ENCODE results near the gene MEGF8.

The MEGF8 gene

DNA sequence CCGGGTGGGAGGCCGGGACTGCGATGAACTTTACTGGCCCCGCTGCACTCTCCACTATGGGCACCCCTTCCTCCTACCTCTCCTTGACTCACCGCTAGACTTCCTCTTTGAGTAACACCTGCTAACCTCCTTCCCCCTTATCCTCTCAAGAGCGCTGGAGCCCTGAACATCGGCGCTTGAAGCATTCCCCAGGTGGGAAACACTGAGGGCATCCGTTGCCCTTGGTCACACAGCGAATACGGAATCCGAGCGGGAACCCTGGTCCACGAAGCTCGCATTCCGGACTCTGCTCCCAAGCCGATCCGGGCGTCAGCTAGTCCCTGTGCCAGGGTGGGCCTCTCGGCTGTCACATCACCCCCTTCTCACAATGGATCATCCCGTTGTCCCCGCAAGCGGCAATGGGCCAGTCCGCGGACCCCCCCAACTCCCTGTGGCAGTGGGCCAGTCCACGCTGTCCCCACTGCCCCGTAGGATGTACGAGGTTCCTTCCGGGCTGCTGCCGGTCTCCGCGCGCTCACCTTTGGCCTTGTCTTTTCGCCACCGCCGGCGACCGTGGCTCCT, 97.5 kb downstream of the MEGF8 start:
- no peak for DNase-seq

DNA sequence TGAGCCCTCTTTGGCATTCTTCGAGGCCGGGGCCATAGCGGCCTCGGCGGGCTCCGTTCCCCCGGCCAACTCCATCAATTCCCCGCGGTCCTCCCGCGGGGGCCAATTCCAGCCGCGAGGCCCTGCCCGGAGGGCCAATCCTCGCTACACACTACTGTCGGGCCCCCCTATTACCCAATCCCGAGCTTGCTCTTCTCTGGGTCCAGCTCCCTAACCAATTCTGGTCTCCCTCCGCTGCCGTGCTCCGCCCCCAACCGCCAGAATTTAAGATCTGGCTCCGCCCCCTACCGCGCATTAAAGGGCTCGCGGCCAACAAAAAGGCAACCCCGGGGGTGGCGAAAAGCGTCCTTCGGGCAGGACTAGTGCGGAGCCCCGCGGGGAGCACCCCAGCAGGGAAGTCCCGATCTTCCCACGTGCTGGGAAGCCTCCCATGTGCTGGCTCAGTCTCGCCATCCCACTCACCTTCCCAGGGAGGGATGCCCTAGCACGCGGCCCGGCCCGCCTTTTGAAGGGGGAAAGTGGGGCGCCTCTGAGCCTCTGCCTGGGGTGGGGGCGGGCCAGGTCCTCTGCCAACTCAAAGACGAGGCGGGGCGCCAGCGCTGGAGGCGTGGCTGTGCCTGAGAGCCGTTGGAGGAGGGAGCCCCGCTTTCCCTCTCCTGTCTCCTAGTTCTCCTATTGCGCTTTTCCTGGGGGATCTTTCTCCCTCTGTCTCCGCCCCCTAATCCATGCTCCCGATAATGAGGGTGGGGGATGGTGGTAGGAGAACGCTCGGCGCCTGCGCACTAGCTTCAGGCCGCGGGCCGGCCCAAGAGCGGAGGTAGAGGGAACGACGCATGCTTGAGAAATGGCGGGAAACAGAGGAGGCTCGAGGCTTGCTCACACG, 98.3 kb downstream of the MEGF8 start:
- DNase-seq: peak; percentile 70

DNA sequence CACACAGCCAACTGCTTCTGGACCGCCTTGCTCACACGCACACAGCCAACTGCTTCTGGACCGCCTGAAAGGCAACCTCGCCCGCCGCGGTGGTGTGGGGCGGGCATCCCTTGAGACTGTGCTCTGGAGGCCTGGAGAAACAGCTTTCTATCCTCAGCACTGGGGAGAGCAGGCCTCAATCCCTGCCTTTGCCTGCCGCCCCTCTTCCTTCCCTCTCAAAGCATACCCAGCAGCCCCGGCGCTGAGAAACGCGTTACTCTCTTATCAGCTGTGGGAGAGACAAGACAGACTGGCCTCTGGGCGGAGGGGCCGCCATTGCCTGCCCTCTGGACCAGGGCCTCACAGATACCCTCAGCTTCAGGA, 98.9 kb downstream of the MEGF8 start:
- DNase-seq: no peak

DNA sequence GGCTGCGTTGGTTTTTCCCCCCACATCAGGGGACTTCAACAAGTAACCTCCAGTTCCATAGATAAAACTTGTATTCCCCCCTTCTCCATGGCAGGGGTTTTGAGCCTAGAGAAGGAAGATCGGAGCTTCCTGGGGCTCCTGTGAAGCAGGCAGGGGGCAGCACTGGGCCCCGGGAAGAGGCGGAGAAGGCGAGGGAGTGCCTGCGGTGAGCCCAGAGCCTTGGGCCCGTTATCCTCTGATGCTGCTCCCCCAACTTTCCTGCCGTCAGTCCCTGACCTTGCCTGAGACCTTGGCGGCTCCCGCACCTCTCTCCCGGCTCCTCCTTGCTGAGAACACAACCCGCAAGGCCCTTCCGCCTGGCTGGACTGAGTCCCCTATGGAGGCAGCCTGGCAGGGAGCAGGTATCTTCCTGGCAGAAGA, 99.3 kb downstream of the MEGF8 start:
- DNase-seq: no peak

DNA sequence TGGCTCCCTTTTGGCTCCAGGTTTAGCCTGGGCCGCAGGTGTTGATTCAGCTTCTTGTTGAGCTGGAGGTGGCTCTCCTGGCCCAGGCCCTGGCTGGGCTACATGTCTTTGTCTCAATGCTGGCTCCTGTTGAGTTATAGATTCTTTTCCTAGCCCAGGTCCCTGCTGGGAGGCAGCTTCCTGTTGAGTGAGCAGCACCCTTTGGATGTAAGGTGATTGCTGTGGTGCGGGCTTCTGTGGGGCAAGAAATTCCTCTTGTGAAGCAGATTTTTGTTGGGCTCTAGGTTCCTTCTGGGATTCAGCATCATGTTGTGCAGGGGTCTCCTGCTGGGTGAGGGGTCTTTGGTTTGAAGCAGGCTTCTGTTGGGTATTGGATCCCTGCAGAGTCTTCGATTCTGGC, 101.2 kb downstream of the MEGF8 start:
- no peak for DNase-seq

DNA sequence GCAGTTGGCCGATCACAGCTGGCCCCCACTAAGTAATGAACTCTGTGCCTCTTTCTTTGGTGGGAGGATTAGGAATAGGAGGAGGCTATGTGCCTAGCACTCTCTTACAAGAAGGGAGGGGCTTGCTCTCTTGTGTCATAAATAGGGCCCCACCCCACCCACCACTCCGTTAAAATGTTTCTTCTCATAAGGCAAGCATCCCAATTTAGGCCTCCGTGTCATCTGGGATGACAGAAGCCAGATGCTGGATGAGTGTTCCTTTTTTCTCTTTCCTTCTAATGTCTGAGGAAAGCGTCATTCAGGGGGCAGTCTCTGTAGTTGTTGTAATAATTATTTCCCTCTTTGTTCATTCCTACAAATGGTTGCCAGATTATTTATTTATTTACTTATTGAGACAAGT, 101.9 kb downstream of the MEGF8 start, which contains the start of gene LIPE:
Gene LIPE (minus strand): TSS at position 76 of the 400 bp plus-strand sequence. CDS start 239 bp downstream, outside the sequence.
- no peak for DNase-seq

All from COR-L47 (cell line).